H9 (cell line): ENCODE measurements around the gene ACTL7B. TPM values are rescaled to one million over a fixed set of nuclear protein-coding genes. Genes with fewer than 3 reads are reported as not detected.

Experiments
- DNase-seq: peaks from one replicate; pipeline ENCODE4 v3.0.0-alpha.2; 2017
- H2AFZ ChIP-seq: one replicate; pipeline ENCODE4 v1.6.1; 2013; ENCODE audit warnings: mild to moderate bottlenecking, low read length, control low read depth, moderate library complexity
- H2AK5ac ChIP-seq: 2 replicates; pipeline ENCODE4 v1.6.1; 2013; ENCODE audit warnings: low read length, control low read depth, mixed read lengths; ENCODE audit not compliant: insufficient read length
- H2BK120ac ChIP-seq: one replicate; pipeline ENCODE4 v1.6.1; 2013; ENCODE audit warnings: low read depth, mild to moderate bottlenecking, low read length, control low read depth, inconsistent platforms; ENCODE audit not compliant: poor library complexity, severe bottlenecking
- H2BK12ac ChIP-seq: 2 replicates; pipeline ENCODE4 v1.6.1; 2013; ENCODE audit warnings: low read length, control low read depth, mixed read lengths, low read depth; ENCODE audit not compliant: insufficient read length
- H2BK15ac ChIP-seq: 2 replicates; pipeline ENCODE4 v1.6.1; 2013; ENCODE audit warnings: low read depth, low read length, control low read depth
- H2BK20ac ChIP-seq: one replicate; pipeline ENCODE4 v1.6.1; 2013; ENCODE audit warnings: low read depth, mild to moderate bottlenecking, low read length, control low read depth, inconsistent platforms; ENCODE audit not compliant: poor library complexity, severe bottlenecking
- H2BK5ac ChIP-seq: 2 replicates; pipeline ENCODE4 v1.6.1; 2013; ENCODE audit warnings: low read length, control low read depth, mixed read lengths; ENCODE audit not compliant: insufficient read length
- H3K14ac ChIP-seq: 2 replicates; pipeline ENCODE4 v1.6.1; 2013; ENCODE audit warnings: low read length, control low read depth; ENCODE audit not compliant: insufficient read depth
- H3K18ac ChIP-seq: 2 replicates; pipeline ENCODE4 v1.6.1; 2013; ENCODE audit warnings: low read depth, mild to moderate bottlenecking, mixed read lengths, low read length, control low read depth; ENCODE audit not compliant: insufficient read length
- H3K23ac ChIP-seq: 2 replicates; pipeline ENCODE4 v1.6.1; 2013; ENCODE audit warnings: low read length, control low read depth, mixed read lengths, low read depth; ENCODE audit not compliant: insufficient read length
- H3K23me2 ChIP-seq: 2 replicates; pipeline ENCODE4 v1.6.1; 2013; ENCODE audit warnings: low read depth, mild to moderate bottlenecking, mixed read lengths, low read length, control low read depth; ENCODE audit not compliant: insufficient read length, poor library complexity, severe bottlenecking
- H3K27ac ChIP-seq: 2 replicates; pipeline ENCODE4 v1.5.1; 2013; ENCODE audit warnings: low read length, control low read depth, mixed read lengths, low read depth; ENCODE audit not compliant: insufficient read length
- H3K27me3 ChIP-seq: 2 replicates; pipeline ENCODE4 v1.6.1; 2013; ENCODE audit warnings: low read length, control low read depth, inconsistent platforms; ENCODE audit not compliant: insufficient read depth
- H3K4ac ChIP-seq: 2 replicates; pipeline ENCODE4 v1.6.1; 2013; ENCODE audit warnings: low read depth, mild to moderate bottlenecking, control low read depth, inconsistent platforms, low read length, moderate library complexity
- H3K4me1 ChIP-seq: 2 replicates; pipeline ENCODE4 v1.6.1; 2013; ENCODE audit warnings: low read length, control low read depth, inconsistent platforms; ENCODE audit not compliant: insufficient read depth
- H3K4me2 ChIP-seq: 2 replicates; pipeline ENCODE4 v1.6.1; 2013; ENCODE audit warnings: low read length, control low read depth, mixed read lengths; ENCODE audit not compliant: insufficient read length, insufficient read depth
- H3K56ac ChIP-seq: 2 replicates; pipeline ENCODE4 v1.6.1; 2013; ENCODE audit warnings: low read depth, mild to moderate bottlenecking, mixed read lengths, low read length, control low read depth; ENCODE audit not compliant: insufficient read length
- H3K79me1 ChIP-seq: 2 replicates; pipeline ENCODE4 v1.6.1; 2013; ENCODE audit warnings: low read depth, mild to moderate bottlenecking, moderate library complexity, low read length, control low read depth, inconsistent platforms; ENCODE audit not compliant: insufficient read depth, poor library complexity, severe bottlenecking
- H3K79me2 ChIP-seq: 2 replicates; pipeline ENCODE4 v1.6.1; 2013; ENCODE audit warnings: low read length, control low read depth, inconsistent platforms; ENCODE audit not compliant: insufficient read depth
- H3K9ac ChIP-seq: 2 replicates; pipeline ENCODE4 v1.6.1; 2013; ENCODE audit warnings: low read length, control low read depth, mixed read lengths; ENCODE audit not compliant: insufficient read length; ENCODE audit errors: extremely low read depth
- H3K9me3 ChIP-seq: one replicate; pipeline ENCODE4 v1.6.1; 2013; ENCODE audit warnings: low read depth, low read length, inconsistent platforms; ENCODE audit not compliant: control insufficient read depth
- H3T11ph ChIP-seq: one replicate; pipeline ENCODE4 v1.6.1; 2013; ENCODE audit warnings: mild to moderate bottlenecking, low read length, control low read depth, inconsistent platforms
- H4K20me1 ChIP-seq: one replicate; pipeline ENCODE4 v1.6.1; 2013; ENCODE audit not compliant: control insufficient read depth, insufficient read length, insufficient read depth
- H4K5ac ChIP-seq: 2 replicates; pipeline ENCODE4 v1.6.1; 2013; ENCODE audit warnings: low read depth, mild to moderate bottlenecking, mixed read lengths, low read length, control low read depth; ENCODE audit not compliant: insufficient read length
- H4K8ac ChIP-seq: replicated peaks from 2 replicates; pipeline ENCODE4 v1.6.1; 2013; ENCODE audit warnings: low read length, control low read depth, mixed read lengths, low read depth; ENCODE audit not compliant: insufficient read length
- H4K91ac ChIP-seq: 2 replicates; pipeline ENCODE4 v1.6.1; 2013; ENCODE audit warnings: low read depth, mild to moderate bottlenecking, moderate library complexity, mixed read lengths, low read length, control low read depth; ENCODE audit not compliant: insufficient read length
- H3K27ac Mint-ChIP-seq, 3 experiments: 2 replicates in 2 of 3; 3 replicates in 1 of 3; pipeline ENCODE4 v1.8.0; 2020 to 2021; ENCODE audit warnings: mixed read lengths in 3 of 3, mild to moderate bottlenecking in 1 of 3, moderate library complexity in 1 of 3
- H3K27me3 Mint-ChIP-seq: 2 replicates; pipeline ENCODE4 v1.8.0; 2021; ENCODE audit warnings: low read depth, mild to moderate bottlenecking, moderate library complexity, mixed read lengths
- H3K36me3 Mint-ChIP-seq, 3 experiments: 2 replicates in 2 of 3; 3 replicates in 1 of 3; pipeline ENCODE4 v1.8.0; 2020 to 2021; ENCODE audit warnings: low read depth in 3 of 3, mixed read lengths in 3 of 3; ENCODE audit not compliant: insufficient read depth in 1 of 3
- H3K4me1 Mint-ChIP-seq, 2 experiments: 2 replicates each; pipeline ENCODE4 v1.8.0; 2020; ENCODE audit warnings: mixed read lengths in 2 of 2
- H3K4me3 Mint-ChIP-seq, 2 experiments: 2 replicates in 1 of 2; 3 replicates in 1 of 2; pipeline ENCODE4 v1.8.0; 2020 to 2021; ENCODE audit warnings: mild to moderate bottlenecking in 2 of 2, mixed read lengths in 2 of 2, moderate library complexity in 1 of 2
- H3K9me3 Mint-ChIP-seq, 2 experiments: 2 replicates in 1 of 2; 3 replicates in 1 of 2; pipeline ENCODE4 v1.8.0; 2020; ENCODE audit warnings: mild to moderate bottlenecking in 2 of 2, mixed read lengths in 2 of 2, moderate library complexity in 1 of 2
- CTCF ChIP-seq: fragments of 200-600 bp; sonication (generic); conservative IDR thresholded peaks from 3 replicates; pipeline ENCODE4 v1.8.0; 2021; ENCODE audit warnings: antibody characterized with exemption, mild to moderate bottlenecking
- WGBS: extraction: QIAGEN DNeasy Blood & Tissue Kit; methylation state at CpG from one replicate; pipeline ENCODE4 v1.1.7; 2013; ENCODE audit warnings: missing lambda C conversion rate, low lambda C conversion rate, mixed read lengths; ENCODE audit not compliant: insufficient read length; ENCODE audit errors: extremely low coverage; 5-methylcytosine and 5-hydroxymethylcytosine counted together
- total RNA-seq: library from RNA; stranded (reverse); gene quantifications from 2 replicates; pipeline ENCODE4 v1.2.1, GENCODE V29; 2021

The ACTL7B gene
- total RNA-seq, 1 experiment from 2014 or later: 0.09 TPM

GRCh38 chr9:108835831-108836230, 20.0 kb downstream of the ACTL7B start:
- H3T11ph ChIP-seq: no peak overlapping the region
- Mint-ChIP-seq H3K4me1 (peaks cover 21 to 23% of the 10 kb centered on the region in 2 experiments), H3K9me3 (peaks cover 3 to 4% of the 10 kb centered on the region in 2 experiments; a peak in 2 of 5 replicates), H3K4me3 (no peak overlapping the region), H3K27me3 (peaks cover under 1% of the 10 kb centered on the region; the same call in 1 of the 2 replicates), H3K27ac (no peak overlapping the region; a peak in 1 of 7 replicates), H3K36me3 (no peaks in the 10 kb centered on the region)
- no peaks in the 10 kb centered on the region for H3K9me3 ChIP-seq
- H2BK12ac ChIP-seq: no peak overlapping the region
- no peak overlapping the region for H3K14ac ChIP-seq
- no peak overlapping the region for H2BK20ac ChIP-seq
- H4K5ac ChIP-seq: no peak overlapping the region
- no peaks in the 10 kb centered on the region for H3K4me1 ChIP-seq
- no peak overlapping the region for H2BK15ac ChIP-seq
- H3K27ac ChIP-seq: no peak overlapping the region
- no peak overlapping the region for H3K56ac ChIP-seq
- no peak for TF ChIP-seq CTCF
- H3K4me2 ChIP-seq: no peak overlapping the region
- no peak overlapping the region for H2AK5ac ChIP-seq
- H3K23me2 ChIP-seq: no peaks in the 10 kb centered on the region
- no CpG with 5 or more reads among the region's 7 CpGs for WGBS
- H4K91ac ChIP-seq: no peak overlapping the region
- H3K79me2 ChIP-seq: no peaks in the 10 kb centered on the region
- H4K20me1 ChIP-seq: no peaks in the 10 kb centered on the region
- no peak overlapping the region for H2BK5ac ChIP-seq
- DNase-seq: no peak
- no peaks in the 10 kb centered on the region for H3K27me3 ChIP-seq
- H3K4ac ChIP-seq: no peak overlapping the region
- H3K23ac ChIP-seq: no peak overlapping the region
- no peak overlapping the region for H4K8ac ChIP-seq
- H3K79me1 ChIP-seq: no peaks in the 10 kb centered on the region
- H3K18ac ChIP-seq: no peak overlapping the region
- H3K9ac ChIP-seq: no peak overlapping the region
- no peak overlapping the region for H2BK120ac ChIP-seq
- H2AFZ ChIP-seq: no peak overlapping the region
